Measurements from ENCODE around the gene ADRA2C. TPM values are rescaled to one million over a fixed set of nuclear protein-coding genes. Genes with fewer than 3 reads are reported as not detected.

ADRA2C gene
- not detected for total RNA-seq
- polyA plus RNA-seq (2013, experiment 1 of 2) = not detected
- polyA plus RNA-seq (2013, experiment 2 of 2) = 0.07 TPM
- 0 to 0.10 (median 0) reads per million in 172 experiments for total RNA-seq

- Histone ChIP-seq H3K27me3 (ENCODE audit: control insufficient read depth in 1 of 2, insufficient read depth in 2 of 2, low read length in 2 of 2) (peaks cover 27 to 36% of the 10 kb centered on the region in 2 experiments), H3K27ac (ENCODE audit: low read depth in 1 of 2, low read length in 2 of 2) (no peak within 1 kb of the TSS), H3K4me3 (ENCODE audit: low read length) (no peak within 1 kb of the TSS), H3K36me3 (ENCODE audit: insufficient read depth, low read length) (no peaks in the 10 kb centered on the region), H3K4me1 (ENCODE audit: insufficient read depth, low read length) (no peaks in the 10 kb centered on the region), H3K9me3 (ENCODE audit: control insufficient read depth in 1 of 2, insufficient read depth in 1 of 2, low read length in 2 of 2) (peaks cover 0 to 16% of the 10 kb centered on the region in 2 experiments)
- no peaks in the 10 kb centered on the region for H3K36me3 Mint-ChIP-seq (ENCODE audit: low read depth)
- no peak within 1 kb of the TSS for H3K4me3 Mint-ChIP-seq
- H3K9me3 Mint-ChIP-seq = no peaks in the 10 kb centered on the region
- ChIA-PET CTCF (no interaction called here), POLR2A (no interaction called here)
- intact Hi-C loops (cut with DNase I, micrococcal nuclease) = no loop called here
- no peaks in the 10 kb centered on the region for H3K4me1 Mint-ChIP-seq (ENCODE audit: low read depth)
- no peak for TF ChIP-seq CTCF (IDR thresholded peaks at IDR 0.05)
- no peak for DNase-seq
- H3K27me3 Mint-ChIP-seq = peaks cover 25% of the 10 kb centered on the region
- ATAC-seq (ENCODE audit: poor library complexity) = no peak
- no peak within 1 kb of the TSS for H3K27ac Mint-ChIP-seq
Observed at GRCh38 chr4:3766036-3766784, at the start of gene ADRA2C. ADRA2C (plus strand) TSS chr4:3766385; CDS start chr4:3766607, 222 bp downstream.

GRCh38 chr4:3716631-3717235 lies 49.5 kb upstream of the ADRA2C start:
- ChIA-PET CTCF (no interaction called here), POLR2A (no interaction called here)
- ATAC-seq (ENCODE audit: poor library complexity) (no peak), DNase-seq (no peak)
- H3K36me3 Mint-ChIP-seq (ENCODE audit: low read depth) = no peaks in the 10 kb centered on the region
- Histone ChIP-seq H3K27ac (ENCODE audit: low read depth in 1 of 2, low read length in 2 of 2) (no peak overlapping the region), H3K36me3 (ENCODE audit: insufficient read depth, low read length) (no peaks in the 10 kb centered on the region), H3K4me3 (ENCODE audit: low read length) (no peak overlapping the region), H3K9me3 (ENCODE audit: control insufficient read depth in 1 of 2, insufficient read depth in 1 of 2, low read length in 2 of 2) (peaks cover 0 to 37% of the 10 kb centered on the region in 2 experiments), H3K27me3 (ENCODE audit: control insufficient read depth in 1 of 2, insufficient read depth in 2 of 2, low read length in 2 of 2) (peaks cover 15 to 19% of the 10 kb centered on the region in 2 experiments), H3K4me1 (ENCODE audit: insufficient read depth, low read length) (no peaks in the 10 kb centered on the region)
- no peaks in the 10 kb centered on the region for H3K4me1 Mint-ChIP-seq (ENCODE audit: low read depth)
- TF ChIP-seq CTCF (IDR thresholded peaks at IDR 0.05) = no peak
- intact Hi-C loops (cut with DNase I, micrococcal nuclease) = no loop called here
- H3K27ac Mint-ChIP-seq = no peak overlapping the region
- peaks cover 31% of the 10 kb centered on the region for H3K27me3 Mint-ChIP-seq
- no peaks in the 10 kb centered on the region for H3K9me3 Mint-ChIP-seq
- no peak overlapping the region for H3K4me3 Mint-ChIP-seq

- Histone ChIP-seq H3K36me3 (ENCODE audit: insufficient read depth, low read length) (no peaks in the 10 kb centered on the region), H3K27ac (ENCODE audit: low read depth in 1 of 2, low read length in 2 of 2) (no peak overlapping the region), H3K4me3 (ENCODE audit: low read length) (no peak overlapping the region), H3K9me3 (ENCODE audit: control insufficient read depth in 1 of 2, insufficient read depth in 1 of 2, low read length in 2 of 2) (peaks cover 0 to 40% of the 10 kb centered on the region in 2 experiments), H3K27me3 (ENCODE audit: control insufficient read depth in 1 of 2, insufficient read depth in 2 of 2, low read length in 2 of 2) (peaks cover 17 to 19% of the 10 kb centered on the region in 2 experiments), H3K4me1 (ENCODE audit: insufficient read depth, low read length) (no peaks in the 10 kb centered on the region)
- POLR2A ChIA-PET = no interaction called here
- H3K4me3 Mint-ChIP-seq = no peak overlapping the region
- intact Hi-C loops (cut with DNase I, micrococcal nuclease) = no loop called here
- H3K36me3 Mint-ChIP-seq (ENCODE audit: low read depth) = no peaks in the 10 kb centered on the region
- H3K27ac Mint-ChIP-seq = no peak overlapping the region
- CTCF ChIA-PET = no interaction called here
- peaks cover 33% of the 10 kb centered on the region for H3K27me3 Mint-ChIP-seq
- ATAC-seq (ENCODE audit: poor library complexity) = no peak
- no peaks in the 10 kb centered on the region for H3K4me1 Mint-ChIP-seq (ENCODE audit: low read depth)
- no peak for TF ChIP-seq CTCF (IDR thresholded peaks at IDR 0.05)
- no peaks in the 10 kb centered on the region for H3K9me3 Mint-ChIP-seq
- DNase-seq = no peak
Observed at GRCh38 chr4:3717241-3717640, 48.9 kb upstream of the ADRA2C start.
